Suprapubic skin (tissue), 4 donors: ENCODE measurements around the gene CRYBB2.
"Not testable (repeated sequence)": the region's sequence is repeated elsewhere in the genome, so short reads cannot be mapped to it uniquely, and the experiment has no call there.

Experiments
- CTCF ChIP-seq, 2 donors: fragments of 200-600 bp in 1 of 2; fragments of 450-650 bp in 1 of 2; sonication (generic) in 1 of 2; IDR thresholded peaks; one replicate each; pipeline ENCODE4 v1.5.1; 2016 to 2019; ENCODE audit warnings: antibody characterized with exemption in 2 of 2, mild to moderate bottlenecking in 1 of 2, moderate library complexity in 1 of 2
- EP300 ChIP-seq: sonication (generic); formaldehyde crosslinking; IDR thresholded peaks from one replicate; pipeline ENCODE4 v1.6.1; 2017; ENCODE audit warnings: antibody characterized with exemption
- POLR2A ChIP-seq, 2 donors: fragments of 450-650 bp; IDR thresholded peaks; one replicate each; pipeline ENCODE4 v1.6.1; 2017; ENCODE audit warnings: antibody characterized with exemption in 2 of 2, mild to moderate bottlenecking in 2 of 2, moderate library complexity in 2 of 2
- POLR2AphosphoS5 ChIP-seq, 3 donors: sonication (generic); formaldehyde crosslinking; IDR thresholded peaks; one replicate each; pipeline ENCODE4 v1.6.1; 2017; ENCODE audit warnings: antibody characterized with exemption in 3 of 3

GRCh38 chr22:25255169-25255568 lies 35.7 kb downstream of the CRYBB2 start:
- TF ChIP-seq EP300; POLR2A (IDR thresholded peaks at IDR 0.05); CTCF (IDR thresholded peaks at IDR 0.05); POLR2AphosphoS5 (IDR thresholded peaks at IDR 0.05): not testable (repeated sequence)
